Osteocyte (in vitro differentiated cells): ENCODE results near the gene ZNF662. TPM values are rescaled to one million over a fixed set of nuclear protein-coding genes. Genes with fewer than 3 reads are reported as not detected.

Experiments
- DNase-seq: peaks from one replicate; pipeline ENCODE4 v3.0.0; 2021; ENCODE audit warnings: mixed read lengths; ENCODE audit not compliant: unreplicated experiment; ENCODE audit errors: extremely low spot score
- H3K27ac Mint-ChIP-seq: one replicate; pipeline ENCODE4 v1.8.0; 2021; ENCODE audit warnings: mild to moderate bottlenecking, mixed read lengths; ENCODE audit not compliant: unreplicated experiment
- H3K27me3 Mint-ChIP-seq: one replicate; pipeline ENCODE4 v1.8.0; 2021; ENCODE audit warnings: mixed read lengths; ENCODE audit not compliant: unreplicated experiment
- H3K36me3 Mint-ChIP-seq: one replicate; pipeline ENCODE4 v1.8.0; 2021; ENCODE audit warnings: mixed read lengths; ENCODE audit not compliant: unreplicated experiment
- H3K4me1 Mint-ChIP-seq: one replicate; pipeline ENCODE4 v1.8.0; 2021; ENCODE audit warnings: mixed read lengths; ENCODE audit not compliant: unreplicated experiment
- H3K4me3 Mint-ChIP-seq: one replicate; pipeline ENCODE4 v1.8.0; 2021; ENCODE audit warnings: mild to moderate bottlenecking, moderate library complexity, mixed read lengths; ENCODE audit not compliant: unreplicated experiment
- H3K9me3 Mint-ChIP-seq: one replicate; pipeline ENCODE4 v1.8.0; 2021; ENCODE audit warnings: mixed read lengths; ENCODE audit not compliant: unreplicated experiment
- total RNA-seq: library from RNA; stranded (reverse); gene quantifications from 2 replicates; pipeline ENCODE4 v1.2.1, GENCODE V29; 2021
- TF ChIP-seq, protein P1 (sequence below): fragments of 200-600 bp; sonication (generic); IDR thresholded peaks from 2 replicates; pipeline ENCODE4 v1.5.0; 2021; ENCODE audit warnings: antibody characterized with exemption, mild to moderate bottlenecking, moderate library complexity

The ZNF662 gene
- total RNA-seq, 1 donor from 2014 or later, result not detected

DNA sequence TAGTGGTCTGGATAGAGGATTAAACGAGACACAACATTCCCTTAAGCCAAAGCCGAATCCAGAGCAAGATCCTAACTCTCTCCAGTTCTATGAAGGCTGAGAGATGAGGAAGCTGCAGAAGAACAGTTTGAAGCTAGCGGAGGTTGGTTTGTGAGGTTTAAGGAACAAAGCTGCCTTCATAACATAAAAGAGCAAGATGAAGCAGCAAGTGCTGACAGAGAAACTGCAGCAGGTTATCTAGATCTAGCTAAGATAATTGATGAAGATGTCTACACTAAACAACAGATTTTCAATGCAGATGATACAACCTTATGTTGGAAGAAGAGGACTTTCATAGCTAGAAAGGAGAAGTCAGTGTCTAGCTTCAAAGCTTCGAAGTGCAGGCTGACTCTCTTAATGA lies 58.3 kb downstream of the ZNF662 start:
- Mint-ChIP-seq H3K4me1 (no peaks in the 10 kb centered on the region), H3K4me3 (no peak overlapping the region), H3K9me3 (no peaks in the 10 kb centered on the region), H3K27me3 (peaks cover 26% of the 10 kb centered on the region), H3K27ac (no peak overlapping the region), H3K36me3 (no peaks in the 10 kb centered on the region)
- no peak for DNase-seq
- TF ChIP-seq, protein P1, sequence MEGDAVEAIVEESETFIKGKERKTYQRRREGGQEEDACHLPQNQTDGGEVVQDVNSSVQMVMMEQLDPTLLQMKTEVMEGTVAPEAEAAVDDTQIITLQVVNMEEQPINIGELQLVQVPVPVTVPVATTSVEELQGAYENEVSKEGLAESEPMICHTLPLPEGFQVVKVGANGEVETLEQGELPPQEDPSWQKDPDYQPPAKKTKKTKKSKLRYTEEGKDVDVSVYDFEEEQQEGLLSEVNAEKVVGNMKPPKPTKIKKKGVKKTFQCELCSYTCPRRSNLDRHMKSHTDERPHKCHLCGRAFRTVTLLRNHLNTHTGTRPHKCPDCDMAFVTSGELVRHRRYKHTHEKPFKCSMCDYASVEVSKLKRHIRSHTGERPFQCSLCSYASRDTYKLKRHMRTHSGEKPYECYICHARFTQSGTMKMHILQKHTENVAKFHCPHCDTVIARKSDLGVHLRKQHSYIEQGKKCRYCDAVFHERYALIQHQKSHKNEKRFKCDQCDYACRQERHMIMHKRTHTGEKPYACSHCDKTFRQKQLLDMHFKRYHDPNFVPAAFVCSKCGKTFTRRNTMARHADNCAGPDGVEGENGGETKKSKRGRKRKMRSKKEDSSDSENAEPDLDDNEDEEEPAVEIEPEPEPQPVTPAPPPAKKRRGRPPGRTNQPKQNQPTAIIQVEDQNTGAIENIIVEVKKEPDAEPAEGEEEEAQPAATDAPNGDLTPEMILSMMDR, result no peak

Other genes starting within 250 kb of the ZNF662 start
- not detected in 2 replicates for gene KLHL40, start 220.6 kb upstream of the ZNF662 start, total RNA-seq
- not detected in 2 replicates for gene HHATL, start 203.3 kb upstream of the ZNF662 start, total RNA-seq
- 0.30 TPM in 1 of 2 replicates, not detected in the other for gene CCDC13, start 132.9 kb upstream of the ZNF662 start, total RNA-seq
- 63.8 and 66.1 TPM in 2 replicates for gene HIGD1A, start 101.7 kb upstream of the ZNF662 start, total RNA-seq
- gene ACKR2, start 96.7 kb upstream of the ZNF662 start, total RNA-seq, result 0.19 and 0.24 TPM in 2 replicates
- gene CYP8B1, start 30.3 kb upstream of the ZNF662 start, total RNA-seq, result not detected in 2 replicates
- not detected in 2 replicates for gene GASK1A, start 73.2 kb downstream of the ZNF662 start, total RNA-seq
- gene POMGNT2, start 199.9 kb downstream of the ZNF662 start, total RNA-seq, result 16.1 and 18.5 TPM in 2 replicates